Activated CD4-positive, alpha-beta memory T cell treated with anti-CD3 and anti-CD28 coated beads, Interleukin-2, amount 10 ng/mL, durations not matched to agents 7 days and 5 days (primary cell): ENCODE results near the gene CD300E. TPM values are rescaled to one million over a fixed set of nuclear protein-coding genes. Genes with fewer than 3 reads are reported as not detected.
"Not testable (repeated sequence)": the region's sequence is repeated elsewhere in the genome, so short reads cannot be mapped to it uniquely, and the experiment has no call there.

Source experiments
- CTCF ChIA-PET: fragments of 350-600 bp; sonication (Branson Sonifier 250); formaldehyde crosslinking; loops from one replicate; lab custom pipeline; 2021; ENCODE audit warnings: antibody characterized with exemption, inconsistent platforms; lab: Charles Lee
- POLR2A ChIA-PET: fragments of 350-600 bp; sonication (Branson Sonifier 250); formaldehyde crosslinking; loops from one replicate; lab custom pipeline; 2021; ENCODE audit warnings: antibody characterized with exemption; lab: Charles Lee
- DNase-seq: peaks from one replicate; pipeline ENCODE4 v3.0.0-alpha.2; 2020
- H3K27ac Mint-ChIP-seq: one replicate; pipeline ENCODE4 v1.8.0; 2021; ENCODE audit warnings: mild to moderate bottlenecking, mixed read lengths
- H3K27me3 Mint-ChIP-seq: one replicate; pipeline ENCODE4 v1.8.0; 2021; ENCODE audit warnings: mixed read lengths
- H3K36me3 Mint-ChIP-seq: one replicate; pipeline ENCODE4 v1.8.0; 2021; ENCODE audit warnings: low read depth, mixed read lengths
- H3K4me1 Mint-ChIP-seq: one replicate; pipeline ENCODE4 v1.8.0; 2021; ENCODE audit warnings: mixed read lengths
- H3K4me3 Mint-ChIP-seq: one replicate; pipeline ENCODE4 v1.8.0; 2021; ENCODE audit warnings: mild to moderate bottlenecking, mixed read lengths
- H3K9me3 Mint-ChIP-seq: one replicate; pipeline ENCODE4 v1.8.0; 2021; ENCODE audit warnings: mixed read lengths
- total RNA-seq, 2 experiments: library from RNA; stranded (reverse); gene quantifications; one replicate each; pipeline ENCODE4 v1.2.3, GENCODE V29; 2021

Gene CD300E
- total RNA-seq, 2 experiments from 2014 or later, result not detected

GRCh38 chr17:74631468-74632450 is 8.2 kb upstream of the CD300E start:
- no peak overlapping the region for H3K4me3 Mint-ChIP-seq
- no peaks in the 10 kb centered on the region for H3K36me3 Mint-ChIP-seq
- ChIA-PET CTCF (interaction anchor here (0.9 to 2.0 kb wide), 2 partner anchors 26 to 194 kb away, joined by 3 to 7 read pairs; no protein-coding TSS in a partner anchor), POLR2A (interaction anchor here (0.7 kb wide), 1 partner anchor 583 kb away, joined by 3 read pairs; no protein-coding TSS in a partner anchor)
- H3K27me3 Mint-ChIP-seq, result peaks cover 60% of the 10 kb centered on the region
- peaks cover 2% of the 10 kb centered on the region for H3K9me3 Mint-ChIP-seq
- H3K4me1 Mint-ChIP-seq, result peaks cover 5% of the 10 kb centered on the region
- no peak for DNase-seq
- no peak overlapping the region for H3K27ac Mint-ChIP-seq

- POLR2A ChIA-PET, H3K36me3 Mint-ChIP-seq, H3K4me1 Mint-ChIP-seq, CTCF ChIA-PET, H3K27ac Mint-ChIP-seq, H3K9me3 Mint-ChIP-seq, DNase-seq, H3K4me3 Mint-ChIP-seq: not testable (repeated sequence)
- H3K27me3 Mint-ChIP-seq, result peaks cover 66% of the 10 kb centered on the region
These were observed 6.7 kb upstream of the CD300E start for GRCh38 chr17:74630251-74630650.

GRCh38 chr17:74625661-74626060 is 2.1 kb upstream of the CD300E start:
- Mint-ChIP-seq H3K36me3 (no peaks in the 10 kb centered on the region), H3K27me3 (peaks cover 68% of the 10 kb centered on the region), H3K9me3 (peaks cover 4% of the 10 kb centered on the region), H3K4me1 (no peaks in the 10 kb centered on the region), H3K27ac (no peak overlapping the region), H3K4me3 (no peak overlapping the region)
- POLR2A ChIA-PET, result no interaction called here
- CTCF ChIA-PET, result interaction anchor here (1.5 to 2.1 kb wide), 2 partner anchors 9 to 59 kb away, joined by 3 to 6 read pairs; no protein-coding TSS in a partner anchor
- DNase-seq, result no peak

- ChIA-PET POLR2A (no interaction called here), CTCF (no interaction called here)
- no peak for DNase-seq
- H3K9me3 Mint-ChIP-seq, result peaks cover 4% of the 10 kb centered on the region
- no peaks in the 10 kb centered on the region for H3K4me1 Mint-ChIP-seq
- no peaks in the 10 kb centered on the region for H3K36me3 Mint-ChIP-seq
- peaks cover 67% of the 10 kb centered on the region for H3K27me3 Mint-ChIP-seq
- no peak overlapping the region for H3K27ac Mint-ChIP-seq
- no peak overlapping the region for H3K4me3 Mint-ChIP-seq
These were observed 593 bp upstream of the CD300E start for GRCh38 chr17:74624131-74624530.

- H3K27me3 Mint-ChIP-seq, result peaks cover 68% of the 10 kb centered on the region
These were observed 4.4 kb downstream of the CD300E start for GRCh38 chr17:74619077-74619673.

GRCh38 chr17:74618451-74618850 is 5.1 kb downstream of the CD300E start:
- no peak overlapping the region for H3K27ac Mint-ChIP-seq
- CTCF ChIA-PET, result interaction anchor here (0.9 kb wide), 1 partner anchor 15 kb away, joined by 3 read pairs; no protein-coding TSS in a partner anchor
- POLR2A ChIA-PET, result no interaction called here
- H3K9me3 Mint-ChIP-seq, result no peaks in the 10 kb centered on the region
- no peaks in the 10 kb centered on the region for H3K4me1 Mint-ChIP-seq
- no peaks in the 10 kb centered on the region for H3K36me3 Mint-ChIP-seq
- H3K27me3 Mint-ChIP-seq, result peaks cover 64% of the 10 kb centered on the region
- DNase-seq, result no peak
- no peak overlapping the region for H3K4me3 Mint-ChIP-seq

More at GRCh38 chr17:74619077-74619673, 4.4 kb downstream of the CD300E start:
- H3K9me3 Mint-ChIP-seq, result no peaks in the 10 kb centered on the region
- CTCF ChIA-PET, result interaction anchor here (0.5 to 0.9 kb wide), 2 partner anchors 16 to 324 kb away, joined by 3 read pairs; no protein-coding TSS in a partner anchor
- H3K4me3 Mint-ChIP-seq, result no peak overlapping the region
- H3K36me3 Mint-ChIP-seq, result no peaks in the 10 kb centered on the region
- POLR2A ChIA-PET, result no interaction called here
- H3K27ac Mint-ChIP-seq, result no peak overlapping the region
- DNase-seq, result no peak
- H3K4me1 Mint-ChIP-seq, result no peaks in the 10 kb centered on the region

- DNase-seq, result no peak
- Mint-ChIP-seq H3K4me3 (no peak overlapping the region), H3K4me1 (peaks cover 13% of the 10 kb centered on the region), H3K9me3 (no peaks in the 10 kb centered on the region), H3K27me3 (peaks cover 51% of the 10 kb centered on the region), H3K27ac (no peak overlapping the region), H3K36me3 (no peaks in the 10 kb centered on the region)
- CTCF ChIA-PET, result interaction anchor here (1.5 kb wide), 1 partner anchor 10 kb away, joined by 6 read pairs; no protein-coding TSS in a partner anchor
- POLR2A ChIA-PET, result interaction anchor here (0.7 kb wide), 1 partner anchor 10 kb away, joined by 3 read pairs; no protein-coding TSS in a partner anchor
These were observed 6.8 kb downstream of the CD300E start for GRCh38 chr17:74616696-74617095.

- DNase-seq, result no peak
- Mint-ChIP-seq H3K9me3 (no peaks in the 10 kb centered on the region), H3K4me3 (no peak overlapping the region), H3K36me3 (no peaks in the 10 kb centered on the region), H3K27me3 (peaks cover 35% of the 10 kb centered on the region), H3K4me1 (peaks cover 13% of the 10 kb centered on the region), H3K27ac (no peak overlapping the region)
- ChIA-PET POLR2A (no interaction called here), CTCF (no interaction called here)
These were observed 11.5 kb downstream of the CD300E start for GRCh38 chr17:74612046-74612445.

GRCh38 chr17:74610108-74610507 is 13.4 kb downstream of the CD300E start:
- Mint-ChIP-seq H3K27me3 (peaks cover 29% of the 10 kb centered on the region), H3K4me3 (no peak overlapping the region), H3K36me3 (no peaks in the 10 kb centered on the region), H3K9me3 (no peaks in the 10 kb centered on the region), H3K4me1 (peaks cover 13% of the 10 kb centered on the region), H3K27ac (no peak overlapping the region)
- DNase-seq, result no peak
- CTCF ChIA-PET, result interaction anchor here (0.8 to 1.4 kb wide), 2 partner anchors 47 to 62 kb away, joined by 3 read pairs; no protein-coding TSS in a partner anchor
- POLR2A ChIA-PET, result no interaction called here

GRCh38 chr17:74608511-74608910 is 15.0 kb downstream of the CD300E start:
- no peaks in the 10 kb centered on the region for H3K9me3 Mint-ChIP-seq
- POLR2A ChIA-PET, result no interaction called here
- DNase-seq, result no peak
- H3K4me1 Mint-ChIP-seq, result peaks cover 13% of the 10 kb centered on the region
- H3K4me3 Mint-ChIP-seq, result no peak overlapping the region
- H3K27me3 Mint-ChIP-seq, result peaks cover 29% of the 10 kb centered on the region
- H3K36me3 Mint-ChIP-seq, result no peaks in the 10 kb centered on the region
- CTCF ChIA-PET, result no interaction called here
- H3K27ac Mint-ChIP-seq, result no peak overlapping the region

GRCh38 chr17:74607221-74607620 is 16.3 kb downstream of the CD300E start:
- Mint-ChIP-seq H3K27ac (no peak overlapping the region), H3K9me3 (no peaks in the 10 kb centered on the region), H3K36me3 (no peaks in the 10 kb centered on the region), H3K4me3 (no peak overlapping the region), H3K4me1 (peaks cover 7% of the 10 kb centered on the region), H3K27me3 (peaks cover 34% of the 10 kb centered on the region)
- POLR2A ChIA-PET, result no interaction called here
- no peak for DNase-seq
- CTCF ChIA-PET, result interaction anchor here (0.8 kb wide), 1 partner anchor 146 kb away, joined by 3 read pairs; no protein-coding TSS in a partner anchor

- POLR2A ChIA-PET, result no interaction called here
- H3K4me3 Mint-ChIP-seq, result no peak overlapping the region
- H3K36me3 Mint-ChIP-seq, result no peaks in the 10 kb centered on the region
- no peak for DNase-seq
- CTCF ChIA-PET, result no interaction called here
- peaks cover 38% of the 10 kb centered on the region for H3K27me3 Mint-ChIP-seq
- H3K27ac Mint-ChIP-seq, result no peak overlapping the region
- no peaks in the 10 kb centered on the region for H3K9me3 Mint-ChIP-seq
- H3K4me1 Mint-ChIP-seq, result peaks cover 10% of the 10 kb centered on the region
These were observed 17.5 kb downstream of the CD300E start for GRCh38 chr17:74606050-74606449.

GRCh38 chr17:74605361-74605760 is 18.2 kb downstream of the CD300E start:
- Mint-ChIP-seq H3K36me3 (no peaks in the 10 kb centered on the region), H3K4me3 (no peak overlapping the region), H3K27ac (no peak overlapping the region), H3K4me1 (peaks cover 10% of the 10 kb centered on the region), H3K27me3 (peaks cover 40% of the 10 kb centered on the region), H3K9me3 (no peaks in the 10 kb centered on the region)
- DNase-seq, result no peak
- CTCF ChIA-PET, result no interaction called here
- POLR2A ChIA-PET, result no interaction called here
